Eye (tissue), 1 donor: ENCODE results near the gene RELB.

Source experiments
- DNase-seq: peaks from one replicate; pipeline ENCODE4 v3.0.0-alpha.2; 2015

Gene RELB

GRCh38 chr19:45025264-45025663 lies 24.0 kb downstream of the RELB start:
- DNase-seq, result no peak

- no peak for DNase-seq
These were observed 26.1 kb downstream of the RELB start for GRCh38 chr19:45027371-45027770.

GRCh38 chr19:45030825-45031224 lies 29.6 kb downstream of the RELB start:
- DNase-seq, result no peak

- no peak for DNase-seq
These were observed 31.2 kb downstream of the RELB start for GRCh38 chr19:45032421-45032820.

- no peak for DNase-seq
These were observed 34.5 kb downstream of the RELB start for GRCh38 chr19:45035755-45036154.

- no peak for DNase-seq
These were observed 36.3 kb downstream of the RELB start for GRCh38 chr19:45037393-45038169.

- peak; percentile 96 for DNase-seq
These were observed 37.9 kb downstream of the RELB start, which contains the start of gene CLASRP for GRCh38 chr19:45038931-45039893. Gene CLASRP (plus strand): TSS chr19:45039045. CDS start chr19:45040213, 1,168 bp downstream.

GRCh38 chr19:45040059-45040771 lies 39.0 kb downstream of the RELB start:
- DNase-seq, result no peak

- DNase-seq, result no peak
These were observed 39.9 kb downstream of the RELB start for GRCh38 chr19:45041125-45041524.

GRCh38 chr19:45045671-45046353 lies 44.5 kb downstream of the RELB start:
- DNase-seq, result no peak

- no peak for DNase-seq
These were observed 45.1 kb downstream of the RELB start for GRCh38 chr19:45046355-45046754.

- DNase-seq, result no peak
These were observed 46.0 kb downstream of the RELB start for GRCh38 chr19:45047188-45047797.

GRCh38 chr19:45049073-45049736 lies 47.9 kb downstream of the RELB start:
- no peak for DNase-seq

GRCh38 chr19:45050036-45050435 lies 48.8 kb downstream of the RELB start:
- no peak for DNase-seq

GRCh38 chr19:45051929-45052579 lies 50.8 kb downstream of the RELB start:
- DNase-seq, result no peak

- DNase-seq, result no peak
These were observed 55.6 kb downstream of the RELB start for GRCh38 chr19:45056831-45057230.

- DNase-seq, result no peak
These were observed 56.2 kb downstream of the RELB start for GRCh38 chr19:45057444-45057843.

GRCh38 chr19:45058622-45059159 lies 57.4 kb downstream of the RELB start:
- DNase-seq, result no peak

- DNase-seq, result peak; percentile 83
These were observed 58.1 kb downstream of the RELB start for GRCh38 chr19:45059258-45059965.

- DNase-seq, result no peak
These were observed 60.7 kb downstream of the RELB start for GRCh38 chr19:45061965-45062364.
